T follicular helper cell (primary cell): ENCODE results near the gene EIF4A2.
"Not testable (repeated sequence)": the region's sequence is repeated elsewhere in the genome, so short reads cannot be mapped to it uniquely, and the experiment has no call there.

Experiments
- DNase-seq: peaks from one replicate; pipeline ENCODE4 v3.0.0-alpha.2; 2020; ENCODE audit warnings: low read depth

Gene EIF4A2

DNA sequence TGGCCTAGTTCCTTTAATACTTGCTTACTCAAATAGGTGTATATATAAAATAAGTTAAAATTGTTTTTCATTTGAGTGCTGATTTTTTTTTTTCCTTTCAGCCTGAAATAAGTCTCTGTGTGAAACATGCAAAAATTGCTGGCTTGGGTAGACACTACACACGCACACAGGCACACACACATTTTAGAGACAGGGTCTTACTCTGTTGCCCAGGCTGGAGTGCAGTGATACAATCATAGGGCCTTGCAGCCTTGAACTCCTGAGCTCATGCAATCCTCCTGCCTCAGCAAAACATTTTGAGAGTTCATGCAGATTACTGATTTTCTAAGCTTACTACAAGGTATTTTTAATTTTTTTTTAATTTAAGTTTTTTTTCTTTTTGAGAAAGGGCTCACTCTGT is 35.6 kb downstream of the EIF4A2 start:
- DNase-seq = no peak

DNA sequence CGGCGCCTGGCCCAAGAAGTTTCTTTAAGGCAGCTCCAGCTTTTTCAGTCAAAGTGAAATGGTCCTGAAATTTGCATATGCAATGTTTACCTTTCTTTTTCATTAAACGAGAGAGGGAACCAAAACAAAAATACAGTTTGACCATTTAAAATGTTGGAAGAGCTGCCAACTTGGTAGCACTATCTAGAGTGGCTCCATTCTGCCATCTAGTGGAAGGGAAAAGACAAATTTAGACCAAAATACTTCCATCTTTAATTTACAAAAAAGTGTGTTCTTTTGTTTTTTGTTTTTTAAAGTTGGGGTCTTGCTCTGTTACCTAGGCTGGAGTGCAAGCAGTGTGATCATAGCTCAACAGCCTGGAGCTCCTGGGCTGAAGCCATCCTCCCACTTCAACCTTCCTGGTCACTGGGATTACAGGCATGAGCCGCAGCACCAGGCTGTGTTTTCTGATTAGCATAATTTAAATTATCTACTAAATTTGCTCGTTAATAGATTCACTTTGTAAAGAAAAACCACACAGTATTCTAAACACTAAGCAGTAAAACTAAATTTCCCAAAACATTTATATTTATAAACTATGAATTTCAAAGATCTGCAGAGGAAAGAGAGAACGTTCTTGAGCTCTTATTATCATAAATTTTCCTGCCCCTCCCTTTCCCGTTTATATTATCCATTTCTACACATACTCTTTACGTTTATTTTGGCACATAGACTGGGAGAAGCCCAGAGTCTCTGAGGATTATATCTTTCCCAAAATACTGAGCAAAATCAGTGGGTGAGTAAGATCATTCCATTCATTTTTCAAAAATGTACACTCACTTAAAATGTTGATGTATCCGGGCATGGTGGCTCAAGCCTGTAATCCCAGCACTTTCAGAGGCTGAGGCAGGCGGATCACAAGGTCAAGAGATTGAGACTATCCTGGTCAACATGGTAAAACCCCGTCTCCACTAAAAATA is 38.3 kb downstream of the EIF4A2 start:
- DNase-seq = no peak

DNA sequence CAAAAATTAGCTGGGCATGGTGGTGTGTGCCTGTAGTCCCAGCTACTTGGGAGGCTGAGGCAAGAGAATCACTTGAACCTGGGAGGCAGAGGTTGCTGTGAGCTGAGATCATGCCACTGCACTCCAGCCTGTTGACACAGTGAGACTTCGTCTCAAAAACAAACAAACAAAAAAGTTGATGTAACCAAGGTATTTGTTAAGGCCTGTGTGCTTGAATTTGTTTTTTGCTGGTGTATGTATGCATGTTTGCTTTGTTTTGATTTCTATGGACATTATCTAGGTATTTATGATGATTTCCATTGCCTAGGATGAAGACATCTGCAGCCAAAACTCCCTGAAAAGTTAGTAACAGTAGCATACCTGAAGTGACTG is 39.0 kb downstream of the EIF4A2 start:
- DNase-seq = not testable (repeated sequence)

DNA sequence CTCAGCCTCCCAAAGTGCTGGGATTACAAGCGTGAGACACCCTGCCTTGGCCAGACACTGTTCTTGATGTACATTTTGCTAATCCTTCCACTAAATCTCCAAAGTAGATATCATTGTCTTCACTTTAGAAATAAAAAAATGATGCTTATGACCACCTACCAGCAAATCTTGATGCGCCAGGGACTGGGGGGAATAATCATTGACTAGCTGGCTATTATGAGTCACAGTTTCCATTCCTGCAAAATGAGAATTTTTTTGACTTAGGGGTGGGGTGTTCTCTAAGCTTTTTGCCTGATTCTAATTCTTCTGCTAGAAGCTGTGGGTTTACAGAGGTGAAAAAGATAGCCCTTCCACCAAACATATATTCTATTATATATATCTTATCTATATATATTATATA is 40.0 kb downstream of the EIF4A2 start:
- DNase-seq = no peak

DNA sequence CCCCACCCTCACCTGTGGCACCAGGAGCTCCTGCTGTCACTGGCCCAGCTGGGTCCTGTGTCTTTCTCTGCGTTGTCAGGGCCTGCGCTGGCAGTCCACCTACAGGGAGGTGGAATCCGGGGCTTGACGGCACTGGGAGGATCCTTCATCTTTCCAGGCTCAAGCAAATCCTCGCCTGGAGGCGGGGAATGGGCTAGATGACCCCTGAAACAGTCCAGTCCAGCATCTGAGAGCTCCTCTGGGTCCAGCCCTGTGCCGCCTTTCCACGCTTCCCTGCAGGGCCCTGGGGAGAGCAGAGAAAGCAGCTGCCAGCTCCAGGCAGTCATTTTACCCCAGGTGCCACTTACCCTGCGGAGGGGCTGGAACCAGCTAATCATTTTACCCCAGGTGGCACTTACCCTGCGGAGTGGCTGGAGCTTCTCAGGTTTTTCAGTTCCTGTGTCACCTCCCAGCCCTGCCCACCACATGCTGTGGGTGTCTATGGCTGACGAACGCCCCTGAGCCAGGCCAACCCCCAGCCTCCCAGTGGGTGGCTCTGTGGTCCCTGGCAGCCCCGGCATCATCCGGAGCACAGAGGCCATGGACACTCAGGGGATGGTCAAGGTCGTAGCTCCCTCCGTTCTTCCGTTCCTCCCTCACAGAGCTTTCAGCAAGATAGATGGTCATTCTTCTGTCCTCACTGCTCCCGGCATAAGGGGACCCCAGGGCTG is 41.2 kb downstream of the EIF4A2 start:
- no peak for DNase-seq

DNA sequence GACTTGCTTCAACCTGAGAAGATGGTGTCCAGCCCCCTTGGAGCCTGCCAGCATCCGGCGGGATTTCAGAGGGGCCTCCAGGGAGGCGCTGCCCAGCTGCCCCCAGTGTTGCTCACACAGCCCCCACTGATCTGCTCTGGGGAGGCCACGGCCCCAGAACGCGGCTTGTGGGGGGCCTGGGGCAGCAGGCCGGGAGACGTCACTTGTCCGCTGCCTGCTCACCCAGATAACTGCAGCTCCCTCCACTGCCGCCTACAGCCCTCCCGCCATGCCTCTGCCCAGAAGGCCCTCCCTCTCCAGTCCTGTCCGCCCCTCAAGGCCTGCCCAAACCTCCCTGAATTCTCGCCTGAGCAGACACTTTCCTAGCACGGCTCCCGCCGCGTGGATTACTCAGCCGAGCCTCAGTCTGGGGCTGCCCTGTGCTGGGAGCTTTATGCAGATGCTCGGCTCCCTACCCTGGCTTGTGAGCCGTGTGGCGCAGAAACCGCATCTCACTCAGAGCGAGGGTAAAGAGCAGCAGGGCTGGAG is 42.0 kb downstream of the EIF4A2 start:
- DNase-seq = no peak

DNA sequence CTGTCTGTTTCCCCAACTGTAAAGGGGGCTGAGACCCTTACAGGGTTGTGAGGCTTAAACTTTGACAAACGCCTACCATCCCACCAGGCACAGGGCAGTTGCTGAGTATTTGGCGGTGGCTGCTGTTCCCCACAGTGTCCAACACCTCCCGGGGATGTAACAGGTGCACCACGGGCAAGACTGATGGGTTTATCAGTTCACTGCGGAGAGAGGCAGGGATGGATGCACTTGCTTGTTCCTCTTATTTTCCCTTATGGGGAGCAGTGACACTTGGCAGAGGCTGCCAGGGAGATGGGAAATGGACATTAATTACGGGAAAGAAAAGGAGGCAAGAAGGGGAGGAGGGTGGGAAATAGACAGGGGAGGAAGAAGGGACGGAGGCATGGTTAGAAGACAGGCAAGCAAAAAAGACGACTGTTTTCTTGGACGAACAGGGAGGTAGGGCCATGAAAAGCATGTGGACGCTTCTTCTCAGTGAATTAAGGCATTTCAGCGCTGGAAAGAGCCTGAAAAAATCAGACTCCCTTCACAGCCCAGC is 42.6 kb downstream of the EIF4A2 start:
- no peak for DNase-seq

DNA sequence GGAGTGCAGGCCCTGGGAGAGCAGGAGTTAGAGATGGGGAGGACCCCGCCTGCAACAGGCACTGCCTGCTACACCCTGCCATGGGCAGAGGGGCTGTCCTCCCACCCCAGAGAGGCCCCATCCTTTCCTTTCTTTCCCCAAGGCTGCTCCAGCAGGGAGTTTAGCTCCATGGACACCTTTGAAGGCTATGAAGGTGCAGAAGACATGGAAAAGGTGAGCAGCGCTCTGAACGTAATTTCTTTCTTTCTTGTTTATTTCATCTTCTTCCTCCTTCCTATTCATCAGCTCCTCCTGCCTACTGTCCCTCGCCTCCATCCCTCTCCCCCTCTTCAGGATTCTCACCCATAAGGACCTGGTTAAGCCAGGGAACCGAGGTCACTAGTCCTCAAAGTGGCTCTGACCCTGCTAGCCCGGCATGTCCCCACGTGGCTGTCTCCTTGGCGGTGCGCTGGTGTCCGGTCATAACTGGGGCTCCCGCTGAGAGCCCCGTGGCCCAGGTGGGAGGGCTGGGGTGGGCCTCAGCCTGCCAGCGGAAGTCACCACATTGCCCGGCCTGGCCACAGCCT is 43.1 kb downstream of the EIF4A2 start:
- no peak for DNase-seq

DNA sequence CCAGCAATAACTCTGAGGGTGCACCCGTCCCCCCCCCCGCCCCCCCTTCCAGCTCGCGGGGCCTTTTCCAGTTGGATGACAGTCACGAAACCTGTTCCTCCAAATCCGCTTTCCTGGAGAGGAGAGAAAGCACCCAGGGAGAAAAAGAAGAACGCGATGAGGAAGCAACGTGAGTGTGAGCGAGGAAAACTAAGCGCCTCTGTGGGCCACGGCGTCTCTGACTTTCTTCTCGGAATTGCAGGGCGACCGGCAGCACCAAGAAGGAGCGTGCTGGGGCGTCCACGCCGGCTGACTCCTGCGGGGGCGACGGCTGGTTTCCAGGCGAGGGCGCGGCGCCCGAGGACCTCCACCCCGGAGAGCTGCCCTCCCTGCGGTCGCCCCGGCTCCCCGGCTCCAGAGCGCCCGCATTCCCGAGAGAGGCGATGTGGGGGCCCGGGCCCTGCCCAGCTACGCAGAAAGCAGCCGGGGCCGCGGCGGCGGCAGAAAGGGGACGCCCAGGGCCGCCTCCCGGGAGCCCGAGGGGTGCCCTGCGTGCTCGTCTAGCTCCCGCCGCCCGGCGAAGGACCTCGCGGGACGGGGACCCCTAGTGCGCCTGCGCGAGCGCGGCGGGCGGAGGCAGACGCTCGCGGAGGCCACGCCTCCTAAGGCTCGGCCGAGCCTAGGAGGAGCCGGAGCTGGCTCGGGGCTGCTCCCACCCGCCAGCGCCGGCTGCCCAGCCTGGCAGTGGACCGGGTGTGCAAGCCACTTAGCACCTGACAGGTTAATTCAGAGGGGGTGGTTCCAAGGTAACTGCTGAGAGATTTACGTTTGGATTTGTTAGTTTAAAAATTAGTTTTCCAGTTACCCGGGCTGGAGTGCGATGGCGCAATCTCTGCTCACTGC is 43.8 kb downstream of the EIF4A2 start:
- peak; percentile 79 for DNase-seq

DNA sequence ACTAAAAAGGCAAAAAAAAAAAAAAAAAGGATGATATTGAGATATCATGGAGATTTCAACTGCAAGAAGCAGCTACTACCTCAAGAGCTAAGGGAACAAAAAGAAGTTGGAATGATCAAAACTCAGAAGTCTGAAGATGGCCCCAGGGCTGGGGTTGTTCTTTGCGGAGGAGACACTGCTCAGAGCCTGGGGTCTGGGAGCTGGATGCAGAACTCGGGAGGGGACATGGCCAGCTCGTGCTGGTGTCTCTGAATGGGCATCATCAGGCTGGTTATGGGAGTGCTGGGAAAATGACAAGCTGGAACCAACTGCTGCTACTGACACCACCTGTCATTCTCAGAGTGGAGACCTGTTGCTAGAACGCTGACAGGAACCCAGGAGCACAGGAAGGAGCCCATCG is 45.0 kb downstream of the EIF4A2 start:
- DNase-seq = no peak

DNA sequence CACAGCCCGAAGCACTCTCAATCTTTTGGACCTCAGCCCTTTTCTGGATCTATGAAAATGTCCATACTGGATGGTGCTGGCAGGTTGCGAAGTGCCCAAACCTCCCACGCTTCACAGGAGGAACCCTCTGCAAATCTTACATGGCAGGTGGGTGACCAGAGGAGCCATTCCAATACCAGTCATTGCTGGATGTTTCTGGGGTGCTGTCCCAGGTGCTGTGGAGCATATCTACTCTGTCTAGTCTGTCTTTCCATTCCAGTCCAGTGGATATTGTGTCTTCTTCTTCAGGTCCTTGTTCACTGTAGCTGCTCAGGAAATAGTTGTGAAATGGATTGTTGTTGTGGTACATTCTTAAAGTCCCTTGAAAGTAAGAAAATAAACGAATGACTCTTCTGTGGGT is 48.4 kb downstream of the EIF4A2 start:
- DNase-seq = no peak

DNA sequence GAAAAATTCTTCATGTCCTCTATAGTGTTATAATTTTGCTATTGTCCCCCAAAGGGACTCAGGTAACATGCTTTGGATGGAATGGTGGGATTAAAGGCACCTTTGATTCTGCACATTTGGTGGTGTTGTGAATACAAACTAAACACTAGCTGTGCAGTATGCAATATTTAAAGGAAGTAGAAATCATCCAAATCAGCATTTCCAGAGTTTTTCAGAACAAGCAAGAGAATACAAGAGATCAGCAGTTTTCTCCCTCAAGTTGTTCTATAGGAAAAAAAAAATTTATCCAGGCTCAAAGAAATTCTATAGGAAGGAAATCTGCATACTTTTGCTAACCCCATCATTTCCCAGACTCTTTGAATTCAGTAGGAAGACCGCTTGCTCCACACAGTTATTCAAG is 48.9 kb downstream of the EIF4A2 start:
- no peak for DNase-seq
